ENCODE results near the gene CPNE1. TPM values are rescaled to one million over a fixed set of nuclear protein-coding genes. Genes with fewer than 3 reads are reported as not detected.

Gene CPNE1
- total RNA-seq, 1 donor from 2014 or later = 119 TPM

DNA sequence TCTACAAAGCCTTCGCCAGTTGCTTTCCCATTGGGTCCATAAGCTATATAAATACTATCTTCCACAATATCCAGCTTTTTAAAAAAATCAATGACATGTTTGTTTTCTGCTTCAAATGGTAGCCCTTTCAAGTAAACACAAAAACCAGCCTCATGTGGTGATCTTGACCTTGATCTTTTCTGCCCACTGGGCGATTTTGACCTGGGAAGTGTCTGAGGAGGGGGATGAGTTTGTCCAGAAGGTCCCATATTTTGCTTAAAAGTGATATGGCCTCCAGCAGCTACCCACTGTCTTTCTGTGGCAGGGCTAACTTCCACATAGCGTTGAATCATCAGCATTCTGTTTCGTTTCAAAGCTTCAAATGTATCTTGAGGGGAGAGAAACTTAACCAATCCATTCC is 10.8 kb downstream of the CPNE1 start:
- DNase-seq (ENCODE audit: low read depth) = no peak

DNA sequence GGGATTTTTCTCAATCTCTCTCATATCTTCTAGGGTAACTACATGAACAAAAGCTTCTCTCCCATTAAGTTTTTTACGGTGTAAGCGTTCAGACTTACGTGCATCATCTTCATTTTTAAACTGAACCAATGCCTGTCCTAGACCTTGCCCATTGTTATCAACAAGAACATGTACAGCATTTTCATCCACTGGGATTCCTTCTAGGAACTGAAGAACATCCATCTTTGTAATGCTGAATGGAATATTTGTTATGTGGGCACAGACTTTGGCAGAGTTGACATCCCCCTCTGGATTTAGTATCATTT is 11.3 kb downstream of the CPNE1 start:
- DNase-seq (ENCODE audit: low read depth) = no peak

DNA sequence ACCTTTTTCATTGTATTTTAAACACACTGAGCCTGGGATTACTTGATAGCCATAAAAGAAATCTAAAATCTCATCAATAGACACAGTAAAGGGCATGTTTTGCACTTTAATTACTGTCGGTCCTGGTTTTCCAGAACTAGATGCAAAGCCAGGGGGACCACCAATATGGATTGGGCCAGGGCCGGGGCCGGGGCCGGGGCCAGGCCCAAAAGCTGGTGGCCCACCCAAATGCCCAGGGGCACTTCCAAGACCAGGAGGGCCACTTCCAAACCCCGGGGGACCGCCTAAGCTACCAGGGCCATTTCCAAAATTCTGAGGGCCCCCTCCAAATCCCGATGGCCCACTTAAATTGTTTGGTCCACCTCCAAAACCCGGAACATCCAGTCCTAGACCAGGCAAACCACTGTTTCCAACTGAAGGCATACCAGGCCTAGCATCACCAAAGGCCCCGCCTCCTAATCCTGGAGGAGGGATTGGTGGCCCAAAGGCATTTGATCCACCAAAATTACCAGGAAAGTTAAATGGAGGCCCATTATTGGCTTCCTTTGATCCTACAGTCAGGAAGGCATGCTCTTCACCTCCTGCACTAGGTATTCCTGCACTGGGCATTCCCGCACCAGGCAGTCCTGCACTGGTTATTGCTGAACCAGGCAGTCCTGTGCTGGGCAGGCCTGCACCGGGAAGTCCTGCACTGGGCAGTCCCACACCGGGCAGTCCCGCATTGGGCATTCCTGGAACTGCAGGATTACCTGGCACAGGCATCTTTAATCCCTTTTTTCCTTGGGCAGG is 11.9 kb downstream of the CPNE1 start:
- no peak for DNase-seq (ENCODE audit: low read depth)

DNA sequence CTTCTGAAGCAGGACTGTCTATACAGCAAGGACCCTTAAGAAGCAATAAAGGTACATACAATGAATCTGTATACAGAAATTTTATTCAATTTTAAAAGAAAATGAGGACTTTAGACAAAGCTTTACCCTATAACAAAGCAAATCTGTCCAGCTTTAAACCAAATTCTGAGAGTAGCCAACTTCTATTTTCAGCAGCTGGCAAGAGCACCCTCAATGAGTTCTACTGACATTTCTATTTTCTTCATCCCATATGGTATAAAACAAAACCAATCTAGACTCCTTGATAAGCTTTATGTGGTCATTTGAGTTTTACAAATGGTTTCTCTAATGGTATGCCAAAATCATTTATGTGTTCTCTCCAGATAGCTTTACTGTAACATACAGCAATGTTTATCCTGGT is 12.7 kb downstream of the CPNE1 start:
- no peak for DNase-seq (ENCODE audit: low read depth)

DNA sequence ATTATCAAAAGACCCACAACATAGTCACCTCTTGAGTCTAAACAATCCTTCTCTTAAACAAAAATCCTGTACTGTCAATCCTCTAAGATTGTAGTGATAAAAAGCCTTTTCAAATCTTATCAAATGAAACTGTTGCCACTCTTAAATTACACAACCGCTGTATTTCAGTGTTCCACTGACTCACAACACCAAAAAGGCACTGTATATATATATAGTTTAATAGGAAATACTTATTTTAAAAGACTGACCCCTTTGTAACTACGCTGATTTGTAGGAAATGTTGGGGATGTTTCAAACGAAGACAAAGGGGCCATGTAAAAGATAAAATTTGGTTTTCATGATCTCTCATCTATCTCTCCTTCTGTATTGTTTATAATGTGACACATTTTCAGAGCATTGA is 14.1 kb downstream of the CPNE1 start:
- DNase-seq (ENCODE audit: low read depth) = no peak

DNA sequence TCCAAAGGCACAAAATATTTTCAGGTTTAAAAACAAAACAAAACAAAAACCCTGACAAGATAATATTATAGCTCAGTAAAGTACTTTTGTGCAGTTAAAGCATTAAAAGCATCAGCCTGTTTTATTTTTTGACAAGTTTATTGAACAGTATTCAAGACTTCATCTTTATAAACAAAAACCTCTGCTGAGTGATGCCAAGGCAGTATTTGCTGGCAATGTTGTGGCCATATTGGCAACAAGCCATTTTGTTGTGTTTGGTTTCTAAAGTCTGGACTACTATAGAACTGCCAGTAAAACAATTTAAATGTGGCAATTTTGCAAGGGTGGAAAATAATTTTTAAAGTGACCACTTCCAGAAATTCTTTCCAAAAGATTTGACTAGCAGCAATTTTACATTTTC is 15.9 kb downstream of the CPNE1 start:
- DNase-seq (ENCODE audit: low read depth) = no peak

DNA sequence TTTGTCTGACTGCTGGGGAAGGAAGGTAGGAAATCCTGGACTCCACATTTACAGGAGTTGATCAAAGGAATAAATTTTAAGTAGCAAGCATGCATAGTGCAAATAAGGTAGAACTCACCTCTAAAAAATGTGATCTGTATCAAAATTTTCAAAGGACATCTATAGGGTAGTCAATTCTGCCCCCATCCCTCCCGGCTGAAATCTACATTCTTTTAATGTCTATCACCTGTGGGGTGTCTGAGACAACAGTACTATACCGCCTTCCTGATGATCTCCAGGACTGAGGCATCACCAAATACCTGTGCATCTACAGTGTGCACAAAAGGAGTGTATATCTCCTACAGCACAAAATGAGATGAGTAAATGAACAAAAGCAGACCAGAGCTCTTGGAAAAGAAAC is 19.9 kb downstream of the CPNE1 start:
- DNase-seq (ENCODE audit: low read depth) = no peak

DNA sequence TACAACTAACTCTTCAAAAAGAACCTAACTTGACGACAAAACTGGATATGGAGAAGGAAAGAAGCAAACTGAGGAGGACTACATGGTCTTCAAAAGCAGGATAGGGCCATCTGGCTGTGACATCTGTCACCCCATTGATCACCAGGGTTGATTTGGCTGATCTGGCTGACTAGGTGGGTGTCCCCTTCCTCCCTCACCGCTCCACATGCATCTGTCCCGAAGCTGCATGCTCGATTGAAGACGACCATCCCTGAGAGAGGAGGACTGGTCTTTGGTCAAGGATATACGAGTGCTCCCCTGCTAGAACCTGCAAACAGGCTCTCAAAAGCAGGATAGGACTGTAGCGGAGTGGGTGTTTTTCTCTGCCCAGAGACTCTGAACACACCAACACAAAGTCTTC is 21.7 kb downstream of the CPNE1 start:
- DNase-seq (ENCODE audit: low read depth) = no peak

DNA sequence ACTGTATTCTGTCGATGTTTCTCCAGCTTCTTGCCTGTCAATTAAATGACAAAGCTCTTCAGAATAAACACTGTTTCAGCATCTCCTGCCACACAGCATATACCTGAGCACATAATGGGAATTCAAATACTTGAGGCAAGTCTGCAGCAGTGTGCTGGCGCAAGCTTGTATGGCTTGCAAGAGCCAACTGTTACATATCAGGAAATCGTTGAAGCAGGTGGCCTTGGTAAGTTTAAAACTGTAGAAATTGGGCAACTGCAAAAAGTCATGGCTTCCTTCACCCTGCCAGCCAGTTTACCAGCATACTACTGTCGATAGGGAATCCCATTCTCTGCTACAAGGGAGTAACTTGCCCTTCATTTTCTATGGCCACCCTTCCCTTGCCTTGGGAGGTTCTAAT is 23.0 kb downstream of the CPNE1 start:
- DNase-seq (ENCODE audit: low read depth) = no peak

DNA sequence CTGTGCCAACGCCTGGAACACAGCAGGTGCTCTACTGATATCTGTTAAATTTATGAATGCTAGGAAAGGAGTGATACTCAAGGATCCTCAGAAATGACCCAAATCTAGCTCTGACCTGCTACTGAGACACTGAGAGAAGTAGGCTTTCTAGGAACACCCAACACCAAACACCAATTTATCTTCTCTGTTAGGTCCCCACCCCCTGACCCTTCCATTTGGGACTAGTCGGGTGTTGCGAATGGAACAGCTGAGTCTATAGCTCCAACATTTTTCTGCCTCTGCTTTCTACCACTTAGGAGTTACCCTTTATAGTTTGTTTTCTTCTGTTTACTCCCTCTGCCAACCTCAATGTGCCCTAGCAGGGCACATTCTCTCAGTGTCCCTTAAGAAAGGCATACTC is 24.0 kb downstream of the CPNE1 start:
- no peak for DNase-seq (ENCODE audit: low read depth)

DNA sequence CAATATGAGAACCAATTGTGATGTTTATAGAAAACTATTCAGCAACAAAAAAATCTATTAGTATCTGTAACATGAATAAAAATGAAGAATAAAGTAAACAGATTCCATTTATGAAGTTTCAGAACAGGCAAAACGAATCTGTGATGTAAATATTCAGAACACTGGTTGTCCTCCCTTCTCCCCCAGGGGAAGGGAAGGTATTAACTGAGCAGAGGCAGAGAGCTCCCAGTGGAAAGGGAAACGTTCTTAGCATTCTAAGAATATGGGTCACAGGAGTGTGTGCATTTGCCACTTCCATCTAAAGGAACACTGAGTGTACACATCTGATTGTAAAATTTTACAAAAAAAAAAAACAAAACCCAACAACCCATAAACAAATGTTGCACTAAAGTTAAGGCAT is 25.9 kb downstream of the CPNE1 start:
- no peak for DNase-seq (ENCODE audit: low read depth)

DNA sequence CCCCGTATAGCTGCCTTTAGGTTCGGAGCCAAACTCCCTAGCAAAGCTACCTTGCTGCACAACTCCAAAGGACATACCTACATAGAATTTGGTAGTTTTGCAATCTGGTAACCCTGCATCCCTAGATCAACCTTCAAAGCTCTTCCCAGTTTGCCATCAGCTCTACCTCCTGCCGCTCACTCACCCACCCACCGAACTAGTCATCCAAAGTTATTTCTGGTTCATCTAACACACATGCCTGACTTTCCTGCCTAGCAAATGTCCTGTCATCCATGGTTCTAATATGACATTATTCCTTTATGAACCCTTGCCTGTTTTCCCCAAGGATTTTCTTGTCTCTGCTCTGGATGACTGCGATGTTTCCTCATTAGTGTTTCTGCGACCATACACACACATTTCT is 27.4 kb downstream of the CPNE1 start:
- no peak for DNase-seq (ENCODE audit: low read depth)

DNA sequence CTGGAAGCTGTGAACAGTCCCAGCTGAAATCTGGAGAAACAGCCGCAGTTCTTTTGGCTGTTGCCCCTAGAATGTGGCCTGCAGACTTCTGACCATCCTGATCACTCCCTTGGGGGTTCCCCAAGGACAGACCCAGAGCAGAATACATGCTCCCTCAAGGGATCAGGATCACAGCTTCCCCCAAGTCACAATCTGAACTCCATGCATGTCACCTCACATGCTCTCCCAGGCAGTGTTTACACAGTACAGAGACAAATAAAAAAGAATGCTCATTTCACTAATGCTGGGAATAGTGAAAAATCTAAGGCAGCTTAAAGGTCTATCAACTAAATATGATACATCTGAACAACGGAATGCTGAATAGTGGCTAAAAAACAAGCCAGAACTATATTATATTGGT is 28.6 kb downstream of the CPNE1 start:
- no peak for DNase-seq (ENCODE audit: low read depth)

DNA sequence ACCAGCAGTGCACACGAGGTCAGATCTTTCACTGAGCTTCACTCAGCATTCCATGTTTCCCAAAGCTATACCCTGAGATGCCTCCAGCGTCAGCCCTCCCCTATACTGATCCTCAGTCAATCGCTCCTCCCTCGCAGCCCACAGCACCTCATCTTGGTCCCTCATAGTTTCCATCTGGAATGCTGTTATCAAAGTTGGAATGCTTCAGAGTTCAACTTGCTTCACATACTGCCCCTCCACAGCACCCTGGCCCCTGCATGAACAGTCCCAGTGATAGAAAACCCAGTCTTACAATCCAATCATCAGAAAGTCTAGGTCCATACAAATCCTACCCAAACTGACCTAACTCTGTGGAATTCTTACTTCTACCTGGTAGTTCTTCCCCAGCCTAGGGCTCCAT is 29.0 kb downstream of the CPNE1 start:
- DNase-seq (ENCODE audit: low read depth) = no peak

DNA sequence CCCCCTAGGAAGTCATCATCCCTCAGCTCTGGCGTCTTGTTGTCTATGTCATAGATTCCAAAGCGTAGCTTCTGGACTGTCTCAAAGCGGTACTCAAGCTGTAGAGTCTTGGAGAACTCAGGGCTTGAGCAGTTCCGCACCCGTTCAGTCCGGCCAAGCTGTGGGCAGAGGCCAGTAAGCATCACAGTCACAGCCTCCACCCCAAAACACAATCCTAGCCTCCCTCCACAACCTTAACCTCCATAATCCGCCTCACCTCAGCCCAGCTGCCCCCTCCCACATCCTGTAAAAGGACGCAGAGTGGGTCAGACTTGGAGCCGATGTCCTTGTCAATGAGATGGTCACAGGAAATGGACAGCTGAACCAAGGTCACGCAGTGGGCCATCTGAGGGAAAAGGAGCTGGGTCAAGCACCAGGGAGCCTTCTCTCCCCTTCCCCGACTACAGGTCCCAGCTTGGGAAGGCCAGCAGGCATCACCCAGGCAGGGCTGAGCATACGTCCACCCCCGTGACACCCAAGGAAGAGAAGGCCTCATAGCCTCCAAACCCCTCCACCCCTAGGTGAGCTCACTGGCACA is 32.1 kb downstream of the CPNE1 start:
- no peak for DNase-seq (ENCODE audit: low read depth)

DNA sequence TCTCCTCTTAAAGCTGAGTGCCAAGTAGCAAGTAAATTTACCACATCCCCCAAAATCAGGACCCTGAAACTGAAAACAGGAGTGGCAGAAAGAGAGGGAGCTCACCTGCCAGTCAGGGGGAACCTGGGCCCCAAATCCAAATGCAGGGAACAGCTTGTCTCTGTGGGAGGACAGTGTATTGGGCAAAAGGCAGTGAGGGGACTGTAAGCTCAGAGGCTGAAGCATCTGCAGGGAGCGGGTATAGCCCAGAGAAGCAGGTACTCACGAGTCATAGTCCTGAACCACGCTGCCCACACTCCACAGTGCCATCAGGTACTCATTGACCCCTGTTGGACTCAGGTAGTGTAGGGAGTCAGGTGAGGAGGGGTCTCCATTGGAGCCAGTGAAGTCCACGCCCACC is 34.1 kb downstream of the CPNE1 start:
- no peak for DNase-seq (ENCODE audit: low read depth)

DNA sequence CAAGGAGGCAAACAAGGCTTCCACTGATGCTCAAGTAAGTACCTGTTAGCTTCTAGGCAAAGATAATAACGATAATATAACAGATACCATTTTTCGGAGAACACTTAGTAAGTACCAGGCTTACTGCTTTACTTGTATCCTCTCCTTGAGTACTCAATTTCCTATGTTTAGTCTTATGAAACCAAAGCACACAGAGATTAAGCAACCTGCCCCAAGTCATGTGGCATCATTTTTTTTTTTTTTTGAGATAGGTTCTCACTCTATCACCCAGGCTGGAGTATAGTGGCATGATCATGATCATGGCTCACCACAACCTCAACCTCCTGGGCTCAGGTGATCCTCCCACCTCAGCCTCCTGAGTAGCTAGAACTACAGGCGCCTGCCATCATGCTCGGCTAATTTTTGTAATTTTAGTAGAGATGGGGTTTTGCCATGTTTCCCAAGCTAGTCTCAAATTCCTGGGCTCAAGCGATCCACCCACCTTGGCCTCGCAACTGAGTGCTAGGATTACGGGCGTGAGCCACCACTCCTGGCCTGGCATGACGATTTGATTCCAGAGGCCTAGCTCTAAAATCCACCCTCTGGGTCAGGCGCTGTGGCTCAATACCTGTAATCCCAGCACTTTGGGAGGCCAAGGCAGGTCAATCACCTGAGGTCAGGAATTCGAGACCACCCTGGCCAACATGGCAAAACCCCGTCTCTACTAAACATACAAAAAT is 35.1 kb downstream of the CPNE1 start:
- no peak for DNase-seq (ENCODE audit: low read depth)

DNA sequence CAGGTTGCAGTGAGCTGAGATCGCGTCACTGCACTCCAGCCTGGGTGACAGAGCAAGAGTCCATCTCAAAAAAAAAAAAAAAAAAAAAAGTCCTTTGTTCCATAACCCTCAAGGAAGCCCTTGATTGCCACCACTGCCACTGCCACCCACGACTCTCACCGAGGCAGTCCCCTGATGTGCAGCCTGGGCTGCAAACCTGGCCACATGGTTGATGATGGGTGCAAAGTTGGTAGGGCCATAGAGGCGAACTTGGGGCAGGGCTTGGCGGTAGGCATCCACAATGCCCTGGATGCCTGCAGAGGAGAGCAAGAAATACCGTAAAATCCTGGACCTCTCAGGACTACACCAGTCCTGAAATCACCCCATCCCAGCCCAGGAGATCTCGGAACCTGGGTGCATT is 37.6 kb downstream of the CPNE1 start:
- DNase-seq (ENCODE audit: low read depth) = no peak

DNA sequence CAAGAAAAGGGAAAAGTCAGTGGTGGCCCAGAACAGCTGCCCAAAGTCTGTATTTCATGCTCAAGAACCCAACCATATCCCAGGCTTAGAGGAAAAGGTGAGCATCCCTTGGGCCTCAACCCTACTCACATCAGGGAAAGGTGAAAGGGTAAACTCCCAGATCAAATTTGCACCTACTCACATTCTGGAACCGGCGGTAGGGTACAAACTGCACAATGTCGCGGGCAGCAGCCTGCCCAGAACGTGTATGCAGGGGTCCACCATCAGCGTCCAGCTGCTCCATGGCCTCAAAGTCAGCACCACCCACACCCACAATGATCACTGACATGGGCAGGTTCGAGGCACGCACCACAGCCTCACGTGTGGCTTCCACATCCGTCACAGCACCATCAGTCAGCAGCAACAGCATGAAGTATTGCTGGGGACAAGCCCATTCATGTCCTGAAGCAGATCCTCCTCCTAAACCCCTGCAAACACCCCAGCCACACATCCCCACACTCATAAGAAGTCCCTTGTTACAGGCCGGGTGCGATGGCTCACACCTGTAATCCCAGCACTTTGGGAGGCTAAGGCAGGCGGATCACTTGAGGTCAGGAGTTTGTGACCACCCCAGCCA is 38.2 kb downstream of the CPNE1 start:
- no peak for DNase-seq (ENCODE audit: low read depth)

DNA sequence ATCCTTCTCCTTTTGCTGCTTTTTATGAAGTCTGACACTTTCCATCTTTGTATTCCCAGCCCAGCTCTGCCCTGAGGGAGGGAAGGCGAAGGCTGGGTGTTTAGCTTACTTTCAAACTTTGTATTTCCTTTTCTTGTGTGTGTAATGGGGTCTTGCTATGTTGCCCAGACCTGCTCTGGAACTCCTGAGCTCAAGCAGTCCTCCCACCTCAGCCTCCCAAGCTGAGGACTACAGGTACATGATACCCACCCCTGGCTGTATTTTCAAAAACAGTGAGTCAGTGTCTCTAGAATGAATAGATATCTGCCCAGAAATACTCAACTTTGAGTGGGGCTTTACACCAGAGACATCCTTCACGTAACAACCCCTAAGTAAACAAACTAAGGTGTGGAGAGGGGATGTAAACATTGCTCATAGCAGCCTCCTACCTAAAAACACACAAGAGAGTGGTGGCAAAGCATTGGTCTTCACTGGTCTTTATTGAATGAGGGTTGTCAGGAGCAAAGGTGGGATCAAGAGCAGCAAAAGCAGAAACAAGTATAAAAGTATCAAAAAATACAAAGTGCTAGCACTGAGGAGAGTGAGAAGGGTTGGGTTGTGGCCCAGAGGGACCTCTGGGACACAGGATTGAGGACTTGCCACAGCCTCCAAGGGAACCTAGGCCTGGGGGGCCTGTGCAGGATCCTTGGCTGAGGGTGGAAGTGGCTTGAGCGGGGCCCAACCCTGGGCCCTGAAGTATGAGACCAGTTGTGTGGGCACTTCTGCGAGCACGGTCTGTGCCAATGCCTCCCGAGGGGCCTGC is 38.9 kb downstream of the CPNE1 start:
- no peak for DNase-seq (ENCODE audit: low read depth)

DNA sequence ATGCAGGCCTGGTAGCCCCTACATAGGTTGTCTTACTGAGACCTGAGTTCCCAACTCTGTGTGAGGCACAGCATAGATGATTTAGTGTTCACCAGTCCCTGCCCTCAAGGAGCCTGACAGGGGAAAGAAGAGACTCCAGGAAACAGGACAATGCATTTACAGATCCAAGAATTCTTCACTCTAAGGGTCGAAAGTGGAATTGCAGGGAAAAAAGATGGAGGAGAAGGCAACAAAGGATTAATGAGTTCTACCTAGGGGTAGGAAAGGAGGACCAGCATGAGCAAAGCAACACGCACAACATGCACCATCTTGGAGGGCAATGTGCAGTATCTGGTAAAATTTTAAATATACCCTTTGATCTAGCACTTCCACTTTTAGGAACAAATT is 43.1 kb downstream of the CPNE1 start:
- DNase-seq (ENCODE audit: low read depth) = no peak

Data from renal cortical epithelial cell (primary cell).